GM10248 (cell line): Measurements from ENCODE around the gene C1QTNF5.

Experiments
- CTCF ChIA-PET: fragments of 300-600 bp; sonication (Branson Sonifier 250); formaldehyde crosslinking; extraction: SDS; loops from one replicate; lab custom pipeline; 2021; ENCODE audit warnings: antibody characterized with exemption; lab: Yijun Ruan, JAX
- POLR2A ChIA-PET: fragments of 350-650 bp; sonication (Branson Sonifier 250); formaldehyde crosslinking; extraction: SDS; loops from one replicate; lab custom pipeline; 2020; ENCODE audit warnings: antibody characterized with exemption; lab: Yijun Ruan, JAX
- DNase-seq: peaks from one replicate; pipeline ENCODE4 v3.0.0; 2012; ENCODE audit errors: extremely low spot score
- CTCF ChIP-seq: IDR thresholded peaks from 2 replicates; pipeline ENCODE4 v1.5.1; 2012; ENCODE audit warnings: mild to moderate bottlenecking, low read depth; ENCODE audit errors: extremely low read depth, missing control alignments, control extremely low read depth

C1QTNF5 gene

GRCh38 chr11:119303227-119303718 is 37.4 kb downstream of the C1QTNF5 start:
- TF ChIP-seq CTCF: no peak
- CTCF ChIA-PET: interaction anchor here (0.7 to 9.7 kb wide), 5 partner anchors 11 to 158 kb away, joined by 3 to 85 read pairs (median 3); no protein-coding TSS in a partner anchor
- DNase-seq: no peak
- POLR2A ChIA-PET: no interaction called here

GRCh38 chr11:119300198-119300964 is 40.3 kb downstream of the C1QTNF5 start:
- POLR2A ChIA-PET: no interaction called here

GRCh38 chr11:119299416-119299815 is 41.3 kb downstream of the C1QTNF5 start:
- ChIA-PET CTCF (interaction anchor here (0.7 to 3.4 kb wide), 5 partner anchors 9 to 60 kb away, joined by 3 to 21 read pairs (median 10); partner anchors contain the start of gene MCAM), POLR2A (no interaction called here)
- DNase-seq: no peak
- no peak for TF ChIP-seq CTCF

More at GRCh38 chr11:119300198-119300964, 40.3 kb downstream of the C1QTNF5 start:
- TF ChIP-seq CTCF: no peak
- no peak for DNase-seq
- CTCF ChIA-PET: interaction anchor here (1.1 to 3.4 kb wide), 7 partner anchors 8 to 132 kb away, joined by 3 to 21 read pairs (median 7); partner anchors contain the start of genes MCAM and NLRX1

- DNase-seq: no peak
- CTCF ChIA-PET: interaction anchor here (1.1 to 3.4 kb wide), 5 partner anchors 10 to 40 kb away, joined by 3 to 21 read pairs (median 10); partner anchors contain the start of gene MCAM
- POLR2A ChIA-PET: no interaction called here
- no peak for TF ChIP-seq CTCF
These were observed 42.0 kb downstream of the C1QTNF5 start for GRCh38 chr11:119298726-119299125.

GRCh38 chr11:119297938-119298337 is 42.7 kb downstream of the C1QTNF5 start:
- DNase-seq: no peak
- no peak for TF ChIP-seq CTCF
- CTCF ChIA-PET: interaction anchor here (0.9 to 3.4 kb wide), 5 partner anchors 11 to 93 kb away, joined by 3 to 21 read pairs (median 4); no protein-coding TSS in a partner anchor
- POLR2A ChIA-PET: no interaction called here

GRCh38 chr11:119295178-119295577 is 45.5 kb downstream of the C1QTNF5 start:
- peak; percentile 21 for TF ChIP-seq CTCF
- ChIA-PET POLR2A (no interaction called here), CTCF (interaction anchor here (3.6 kb wide), 1 partner anchor 11 kb away, joined by 18 read pairs; no protein-coding TSS in a partner anchor)
- DNase-seq: no peak
